ENCODE data around the gene AHRR.

- TF ChIP-seq, protein P1, sequence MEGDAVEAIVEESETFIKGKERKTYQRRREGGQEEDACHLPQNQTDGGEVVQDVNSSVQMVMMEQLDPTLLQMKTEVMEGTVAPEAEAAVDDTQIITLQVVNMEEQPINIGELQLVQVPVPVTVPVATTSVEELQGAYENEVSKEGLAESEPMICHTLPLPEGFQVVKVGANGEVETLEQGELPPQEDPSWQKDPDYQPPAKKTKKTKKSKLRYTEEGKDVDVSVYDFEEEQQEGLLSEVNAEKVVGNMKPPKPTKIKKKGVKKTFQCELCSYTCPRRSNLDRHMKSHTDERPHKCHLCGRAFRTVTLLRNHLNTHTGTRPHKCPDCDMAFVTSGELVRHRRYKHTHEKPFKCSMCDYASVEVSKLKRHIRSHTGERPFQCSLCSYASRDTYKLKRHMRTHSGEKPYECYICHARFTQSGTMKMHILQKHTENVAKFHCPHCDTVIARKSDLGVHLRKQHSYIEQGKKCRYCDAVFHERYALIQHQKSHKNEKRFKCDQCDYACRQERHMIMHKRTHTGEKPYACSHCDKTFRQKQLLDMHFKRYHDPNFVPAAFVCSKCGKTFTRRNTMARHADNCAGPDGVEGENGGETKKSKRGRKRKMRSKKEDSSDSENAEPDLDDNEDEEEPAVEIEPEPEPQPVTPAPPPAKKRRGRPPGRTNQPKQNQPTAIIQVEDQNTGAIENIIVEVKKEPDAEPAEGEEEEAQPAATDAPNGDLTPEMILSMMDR (IDR thresholded peaks at IDR 0.05) = no peak
- no peak for TF ChIP-seq POLR2A (IDR thresholded peaks at IDR 0.05)
Observed at GRCh38 chr5:371811-372555, 50.5 kb downstream of the AHRR start.
